HG03354 (cell line): Measurements from ENCODE around the gene ARL4D.

ENCODE experiments used
- ATAC-seq: cut with Tn5 transposase; IDR thresholded peaks from one replicate; pipeline ENCODE4 v1.9.1; 2021; ENCODE audit warnings: mild to moderate bottlenecking; ENCODE audit not compliant: unreplicated experiment, poor library complexity, severe bottlenecking

The ARL4D gene

GRCh38 chr17:43449470-43450248 lies 50.9 kb downstream of the ARL4D start:
- no peak for ATAC-seq
